HG02852 (cell line): ENCODE measurements around the gene SYNJ2.

Experiments used
- ATAC-seq: cut with Tn5 transposase; IDR thresholded peaks from one replicate; pipeline ENCODE4 v1.9.1; 2021; ENCODE audit warnings: mild to moderate bottlenecking, moderate library complexity; ENCODE audit not compliant: unreplicated experiment

The SYNJ2 gene

GRCh38 chr6:158011980-158012566 lies 30.4 kb downstream of the SYNJ2 start:
- ATAC-seq: no peak

GRCh38 chr6:158013904-158014504 lies 32.3 kb downstream of the SYNJ2 start:
- no peak for ATAC-seq

- ATAC-seq: no peak
Measured at GRCh38 chr6:158014505-158015187, 33.0 kb downstream of the SYNJ2 start.

DNA sequence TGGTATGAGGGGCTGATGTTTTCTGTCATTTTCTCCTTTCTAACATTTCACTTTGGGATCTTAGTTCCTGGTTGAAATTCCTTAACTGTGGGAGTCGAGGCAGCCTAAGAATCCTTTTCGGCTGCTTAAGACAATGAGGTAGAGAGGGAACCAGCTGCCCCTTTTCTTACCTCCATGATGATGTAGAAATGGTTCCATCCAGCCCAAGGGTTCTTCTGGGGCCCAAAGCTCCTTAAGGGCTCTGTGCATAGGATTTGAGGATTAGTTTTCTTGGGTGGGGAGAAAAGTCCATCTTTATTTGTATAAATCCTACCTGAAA lies 33.5 kb downstream of the SYNJ2 start:
- no peak for ATAC-seq

DNA sequence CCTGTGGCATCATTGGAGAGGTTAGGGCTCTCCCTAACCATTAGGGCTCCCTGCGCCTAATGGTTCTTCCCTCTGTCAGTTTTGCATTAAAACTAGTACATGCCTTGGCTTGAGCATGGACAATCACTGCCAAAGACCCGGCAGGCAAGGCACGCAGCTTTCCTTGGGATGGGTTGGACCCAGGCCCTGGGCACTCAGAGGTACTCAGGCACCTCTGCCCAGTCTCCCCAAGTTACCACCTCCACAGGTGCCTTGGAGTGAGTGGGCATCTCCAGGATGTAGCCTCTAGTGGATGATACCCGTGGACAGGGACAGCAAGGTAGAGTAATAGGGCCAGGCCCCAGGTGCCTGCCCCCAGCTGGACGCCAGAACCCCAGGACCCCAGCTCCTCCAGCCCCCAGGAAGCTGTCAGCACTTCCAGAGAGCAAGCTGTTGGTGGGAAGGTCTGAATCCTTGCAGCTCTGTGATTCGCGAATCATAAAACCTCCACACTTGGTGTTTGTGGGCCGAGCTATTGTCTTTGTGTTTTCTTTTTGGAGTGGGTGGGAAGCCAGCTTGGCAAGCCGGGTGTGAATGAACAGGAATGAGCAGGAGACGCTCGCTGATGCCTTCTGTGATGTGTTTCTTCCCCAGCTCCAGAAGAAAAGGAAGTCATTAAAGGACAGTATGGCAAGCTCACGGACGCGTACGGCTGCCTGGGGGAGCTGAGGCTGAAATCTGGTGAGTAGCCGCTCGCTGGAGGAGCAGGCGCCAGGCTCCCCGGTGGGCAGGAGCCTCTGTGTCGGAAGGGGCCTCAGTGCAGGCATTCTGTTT lies 35.1 kb downstream of the SYNJ2 start:
- no peak for ATAC-seq

DNA sequence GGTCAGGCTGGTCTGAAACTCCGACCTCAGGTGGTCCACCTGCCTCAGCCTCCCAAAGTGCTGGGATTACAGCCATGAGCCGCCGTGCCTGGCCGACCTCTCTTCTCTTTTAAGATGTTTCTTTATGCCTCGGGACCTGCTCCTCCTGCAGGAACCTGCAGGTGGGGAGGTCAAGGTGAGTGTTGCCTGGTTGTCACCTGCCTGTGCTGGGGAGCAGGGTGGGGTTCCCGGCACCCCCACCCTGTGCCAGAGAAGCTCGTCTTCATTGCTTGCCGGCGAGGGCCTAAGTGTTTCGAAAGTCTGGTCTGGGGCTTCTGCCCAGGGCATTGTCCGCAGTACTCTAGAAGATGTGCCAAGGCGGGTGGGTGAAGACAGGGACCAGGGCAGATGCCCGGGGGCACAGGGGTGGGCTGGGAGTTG lies 36.0 kb downstream of the SYNJ2 start:
- ATAC-seq: no peak

DNA sequence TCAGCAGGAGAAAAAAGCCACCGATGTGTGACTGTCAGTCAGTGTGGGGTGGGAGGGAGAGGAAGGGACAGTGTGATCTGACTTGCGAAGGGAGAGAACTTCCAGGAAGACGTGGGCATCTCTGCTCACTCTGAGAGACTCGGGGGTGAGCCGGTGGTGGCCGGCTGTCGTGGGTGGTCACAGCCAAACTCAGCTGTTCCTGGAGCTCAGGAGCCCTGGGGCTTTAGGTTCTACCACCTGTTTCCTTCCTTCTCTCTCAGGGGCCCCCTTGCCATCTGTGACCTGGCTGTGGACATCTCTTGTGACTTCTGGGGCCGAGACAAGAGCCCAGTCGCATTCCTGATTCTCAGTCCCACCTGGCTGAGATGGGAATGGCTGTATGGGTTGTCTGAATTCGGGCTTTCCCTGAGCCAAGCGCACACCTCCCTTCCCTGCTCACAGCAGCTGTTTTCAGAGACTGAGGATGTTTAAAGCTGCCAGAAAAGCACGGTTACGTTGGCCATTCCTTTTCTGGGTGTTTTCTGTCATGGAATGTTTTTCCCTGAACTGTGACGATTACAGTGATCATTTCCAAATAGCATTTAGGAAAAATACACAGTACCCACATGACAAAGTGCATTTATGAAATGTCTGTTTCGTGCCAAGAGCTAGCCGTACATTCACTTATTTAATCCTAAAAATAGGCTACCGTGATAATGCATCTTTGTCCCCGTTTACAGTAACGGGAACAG lies 36.5 kb downstream of the SYNJ2 start:
- ATAC-seq: no peak

GRCh38 chr6:158018851-158019361 lies 37.2 kb downstream of the SYNJ2 start:
- ATAC-seq: no peak

- ATAC-seq: no peak
Measured at GRCh38 chr6:158019416-158019815, 37.8 kb downstream of the SYNJ2 start.

DNA sequence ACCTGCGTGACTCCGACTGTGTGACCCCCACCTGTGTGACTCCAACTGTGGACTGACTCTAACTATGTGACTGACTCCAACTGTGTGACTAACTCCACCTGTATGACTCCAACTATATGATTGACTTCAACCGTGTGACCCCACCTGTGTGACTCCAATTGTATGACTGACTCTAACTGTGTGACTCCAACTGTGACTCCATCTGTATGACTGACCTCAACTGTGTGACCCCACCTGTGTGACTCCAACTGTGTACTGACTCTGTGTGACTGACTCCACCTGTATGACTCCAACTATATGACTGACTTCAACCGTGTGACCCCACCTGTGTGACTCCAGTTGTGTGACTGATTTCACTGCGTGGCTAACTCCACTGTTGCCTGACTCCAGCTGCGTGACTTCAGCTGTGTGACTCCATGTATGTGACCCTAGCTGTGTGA lies 38.6 kb downstream of the SYNJ2 start:
- no peak for ATAC-seq

GRCh38 chr6:158020811-158021210 lies 39.1 kb downstream of the SYNJ2 start:
- ATAC-seq: no peak

DNA sequence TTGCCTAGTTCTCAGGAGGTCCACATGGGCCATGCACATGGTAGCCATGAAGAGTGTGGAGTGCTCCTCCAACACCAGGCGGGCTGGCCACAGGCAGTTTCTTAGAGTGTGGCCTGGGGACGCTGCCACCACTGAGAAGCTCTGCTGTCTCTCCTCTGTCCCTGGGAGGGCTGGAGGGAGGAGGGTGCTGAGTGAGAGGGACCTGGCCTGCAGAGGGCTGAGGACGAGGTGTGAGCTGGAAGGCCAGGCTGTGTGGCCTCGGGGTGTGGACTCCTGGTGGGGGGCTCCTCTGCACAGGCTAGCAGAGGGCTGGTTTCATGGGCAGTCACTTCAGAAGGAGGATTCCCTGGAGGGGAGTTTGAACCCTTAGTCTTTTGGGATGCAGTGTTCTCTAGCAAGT lies 39.7 kb downstream of the SYNJ2 start:
- ATAC-seq: no peak

- no peak for ATAC-seq
Measured at GRCh38 chr6:158021814-158022748, 40.4 kb downstream of the SYNJ2 start.

DNA sequence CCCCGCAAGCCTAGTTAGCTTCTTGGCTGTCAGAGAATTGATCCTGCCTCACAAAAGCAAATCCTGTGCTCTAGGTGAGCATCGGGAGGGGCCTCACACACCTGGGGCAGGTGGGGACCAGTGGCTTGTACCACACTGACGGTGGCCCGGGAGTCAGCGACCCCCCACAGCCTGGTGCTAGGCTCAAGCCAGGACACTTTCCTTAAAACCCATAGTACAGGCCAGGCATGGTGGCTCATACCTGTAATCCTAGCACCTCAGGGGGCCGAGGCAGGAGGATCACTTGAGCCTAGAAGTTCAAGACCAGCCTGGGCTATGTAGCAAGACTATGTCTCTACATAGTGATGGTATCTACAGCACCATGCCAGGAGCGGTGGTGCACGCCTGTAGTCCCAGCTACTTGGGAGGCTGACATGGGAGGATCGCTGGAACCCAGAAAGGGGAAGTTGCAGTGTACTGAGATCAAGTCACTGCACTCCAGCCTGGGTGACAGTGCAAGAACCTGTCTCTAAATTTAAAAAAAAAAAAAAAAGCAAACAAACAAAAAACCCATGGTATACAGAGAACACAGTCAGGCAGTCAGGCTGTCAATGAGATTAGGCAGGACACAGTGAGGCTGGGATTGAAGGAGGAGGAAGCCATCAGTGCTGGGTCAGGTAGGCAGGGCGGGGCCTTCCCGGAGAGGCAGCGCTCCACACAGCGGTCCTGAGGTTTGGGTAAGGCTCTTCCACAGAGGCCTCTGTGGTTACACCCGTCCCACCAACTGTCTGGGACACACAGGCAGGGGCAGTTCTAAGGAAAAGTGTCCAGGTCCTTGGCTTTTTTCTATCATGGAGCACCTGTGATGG lies 41.3 kb downstream of the SYNJ2 start:
- ATAC-seq: no peak

DNA sequence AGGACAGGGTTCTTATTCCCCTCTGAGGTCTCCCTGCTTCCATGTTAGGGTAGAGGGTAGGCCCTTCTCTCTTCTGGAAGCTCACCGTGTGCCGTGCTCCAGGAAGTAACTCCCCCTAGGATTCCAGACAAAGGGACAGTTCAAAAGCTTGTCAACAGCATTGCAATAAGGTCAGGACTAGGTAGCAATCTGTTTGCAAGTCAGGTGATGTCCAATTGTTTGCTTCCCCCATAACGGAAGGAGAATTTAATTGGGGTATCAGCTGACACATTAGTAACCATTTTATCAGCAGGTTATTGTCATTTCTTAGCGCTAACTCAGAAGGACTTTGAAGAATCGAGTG lies 41.9 kb downstream of the SYNJ2 start:
- ATAC-seq: no peak

GRCh38 chr6:158024566-158025297 lies 43.1 kb downstream of the SYNJ2 start:
- ATAC-seq: no peak

DNA sequence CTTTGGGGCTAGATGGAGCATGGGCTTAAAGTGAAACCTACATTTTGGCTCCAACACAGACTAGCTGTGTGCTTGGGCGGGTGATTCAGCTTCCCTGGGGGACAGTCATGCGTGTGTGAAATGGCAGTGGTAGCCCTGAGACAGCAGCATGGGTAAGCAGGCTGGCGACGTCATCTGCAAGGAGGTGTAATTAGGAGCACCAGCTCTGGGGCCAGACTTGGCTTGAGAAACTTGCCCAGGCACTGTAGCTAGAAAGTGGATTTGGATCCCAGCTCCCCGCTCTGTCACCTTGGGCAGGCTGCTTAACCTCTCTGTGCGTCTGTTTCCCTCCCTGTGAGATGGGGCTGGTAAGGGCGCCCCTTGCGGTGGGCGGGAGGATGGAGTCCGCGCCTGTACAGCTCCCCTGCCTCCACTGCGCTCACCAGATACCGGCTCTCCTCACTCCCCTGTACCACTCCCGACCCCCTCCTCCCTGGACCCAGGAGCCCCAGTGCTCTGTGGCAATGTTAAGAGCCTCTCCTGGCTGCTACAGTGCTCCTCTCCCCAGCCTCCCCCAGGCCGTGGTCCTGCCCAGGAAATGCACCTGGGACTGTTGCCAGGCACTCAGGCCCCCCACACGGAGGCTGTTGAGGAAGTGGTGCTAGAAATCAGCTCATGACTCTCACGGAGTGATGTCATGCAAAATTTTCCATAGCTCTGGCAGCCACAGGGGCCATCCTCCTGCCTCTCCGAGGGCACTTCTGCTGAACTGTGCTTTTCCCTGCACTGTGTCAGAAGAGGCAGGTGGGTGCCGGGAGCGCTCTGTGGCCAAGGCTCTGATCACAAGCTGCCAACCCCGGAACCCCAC lies 44.6 kb downstream of the SYNJ2 start:
- ATAC-seq: peak; percentile 86
